Measurements from ENCODE around the gene ARSI. TPM values are rescaled to one million over a fixed set of nuclear protein-coding genes. Genes with fewer than 3 reads are reported as not detected.
A peak's percentile ranks its signal among the peaks of the same experiment; 100 is the strongest.

The ARSI gene
- total and polyA plus RNA-seq, 8 donors = 0.14 to 0.87 (median 0.24) TPM; not detected in 3

DNA sequence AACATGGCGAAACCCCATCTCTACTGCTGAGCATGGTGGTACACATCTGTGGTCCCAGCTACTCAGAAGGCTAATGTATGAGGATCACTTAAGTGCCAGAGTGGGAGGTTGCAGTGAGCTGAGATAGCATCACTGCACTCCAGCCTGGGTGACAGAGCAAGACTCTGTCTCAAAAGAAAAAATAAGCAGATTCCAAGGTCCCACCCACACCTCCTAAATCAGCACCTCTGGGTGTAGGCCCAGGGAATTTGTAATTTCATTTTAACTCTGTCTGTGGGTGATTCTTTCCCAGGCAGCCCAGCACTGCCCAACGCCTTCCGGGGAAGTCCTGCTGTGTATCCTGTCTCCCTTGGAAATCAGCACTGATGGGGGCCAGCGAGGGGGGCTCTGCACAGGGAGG, 25.7 kb downstream of the ARSI start:
- TF ChIP-seq, protein P1, sequence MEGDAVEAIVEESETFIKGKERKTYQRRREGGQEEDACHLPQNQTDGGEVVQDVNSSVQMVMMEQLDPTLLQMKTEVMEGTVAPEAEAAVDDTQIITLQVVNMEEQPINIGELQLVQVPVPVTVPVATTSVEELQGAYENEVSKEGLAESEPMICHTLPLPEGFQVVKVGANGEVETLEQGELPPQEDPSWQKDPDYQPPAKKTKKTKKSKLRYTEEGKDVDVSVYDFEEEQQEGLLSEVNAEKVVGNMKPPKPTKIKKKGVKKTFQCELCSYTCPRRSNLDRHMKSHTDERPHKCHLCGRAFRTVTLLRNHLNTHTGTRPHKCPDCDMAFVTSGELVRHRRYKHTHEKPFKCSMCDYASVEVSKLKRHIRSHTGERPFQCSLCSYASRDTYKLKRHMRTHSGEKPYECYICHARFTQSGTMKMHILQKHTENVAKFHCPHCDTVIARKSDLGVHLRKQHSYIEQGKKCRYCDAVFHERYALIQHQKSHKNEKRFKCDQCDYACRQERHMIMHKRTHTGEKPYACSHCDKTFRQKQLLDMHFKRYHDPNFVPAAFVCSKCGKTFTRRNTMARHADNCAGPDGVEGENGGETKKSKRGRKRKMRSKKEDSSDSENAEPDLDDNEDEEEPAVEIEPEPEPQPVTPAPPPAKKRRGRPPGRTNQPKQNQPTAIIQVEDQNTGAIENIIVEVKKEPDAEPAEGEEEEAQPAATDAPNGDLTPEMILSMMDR (IDR thresholded peaks at IDR 0.05) = no peak
- no peak overlapping the region for H3K4me3 ChIP-seq
- no peaks in the 10 kb centered on the region for H3K36me3 ChIP-seq
- FAIRE-seq (no peak), ATAC-seq (no peak), DNase-seq (no peak)
- intact Hi-C loops (cut with DNase I) = loop anchor here in 1 of 3 donors (10.0 kb wide), 1 partner anchor 158 kb away; no protein-coding TSS in a partner anchor
- 80 to 84% methylated on average over 4 of the region's 4 CpGs for WGBS, 2 donors
- H3K4me1 ChIP-seq = no peaks in the 10 kb centered on the region
- H3K27ac ChIP-seq = no peak overlapping the region
- H3K9me3 ChIP-seq = no peaks in the 10 kb centered on the region
- no peaks in the 10 kb centered on the region for H3K27me3 ChIP-seq

DNA sequence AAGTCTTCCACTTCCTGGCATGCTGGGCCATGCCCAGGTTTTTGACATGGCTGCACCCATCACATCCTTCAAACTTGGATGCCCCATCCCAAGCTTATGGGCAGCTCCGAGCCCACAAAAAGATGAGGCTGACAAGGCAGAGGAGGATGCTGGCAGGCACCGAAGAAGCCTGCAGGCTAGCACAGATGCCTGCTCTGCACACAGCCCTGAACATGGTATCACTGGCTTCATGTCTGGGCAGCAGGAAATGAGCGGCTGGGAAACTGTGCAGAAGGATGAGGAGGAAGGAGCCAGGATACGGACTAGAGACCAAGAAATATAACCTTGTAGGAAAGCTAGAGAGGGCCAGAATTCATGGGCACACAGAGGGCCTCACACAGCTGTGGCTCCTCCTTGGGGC, 27.9 kb downstream of the ARSI start:
- Histone ChIP-seq H3K9me3 (no peaks in the 10 kb centered on the region), H3K36me3 (no peaks in the 10 kb centered on the region), H3K4me1 (peaks cover 5 to 9% (median 6%) of the 10 kb centered on the region in 3 donors), H3K27ac (no peak overlapping the region), H3K4me3 (no peak overlapping the region), H3K27me3 (no peaks in the 10 kb centered on the region)
- intact Hi-C loops (cut with DNase I) = loop anchor here in 1 of 3 donors (10.0 kb wide), 1 partner anchor 160 kb away; no protein-coding TSS in a partner anchor
- ATAC-seq (no peak), FAIRE-seq (no peak), DNase-seq (no peak)
- TF ChIP-seq, protein P1 (IDR thresholded peaks at IDR 0.05) = no peak
- 79 to 85% methylated on average over 4 of the region's 4 CpGs for WGBS, 2 donors

DNA sequence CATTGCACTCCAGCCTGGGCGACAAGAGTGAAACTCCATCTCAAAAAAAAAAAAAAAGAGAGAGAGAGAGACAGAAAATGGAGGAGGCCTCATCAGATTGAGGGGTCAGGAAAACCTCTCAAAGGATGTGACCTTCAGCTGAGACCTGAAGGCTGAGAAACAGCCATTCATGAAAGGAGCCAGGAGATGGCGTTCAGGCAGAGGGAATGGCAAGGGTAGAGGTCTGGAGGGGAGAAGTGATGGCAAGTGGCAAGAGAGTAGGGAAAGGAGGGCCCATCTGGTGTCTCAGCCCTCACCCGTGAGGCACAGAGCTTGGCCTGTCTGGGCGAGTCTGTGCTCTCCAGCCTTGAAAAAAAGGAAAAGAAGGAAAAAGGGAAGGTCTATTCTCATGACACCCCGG, 30.2 kb downstream of the ARSI start:
- ATAC-seq (peak in 3 of 4 donors; percentile 47 to 50 (median 48)), DNase-seq (no peak), FAIRE-seq (no peak)
- peaks cover 8 to 18% (median 15%) of the 10 kb centered on the region in 3 donors for H3K4me1 ChIP-seq
- intact Hi-C loops (cut with DNase I) = loop anchor here in 1 of 3 donors (10.0 kb wide), 1 partner anchor 162 kb away; no protein-coding TSS in a partner anchor
- TF ChIP-seq, protein P1 (IDR thresholded peaks at IDR 0.05) = no peak
- H3K27ac ChIP-seq = no peak overlapping the region
- no peaks in the 10 kb centered on the region for H3K9me3 ChIP-seq
- 70 to 81% methylated on average over 5 of the region's 5 CpGs for WGBS, 2 donors
- no peaks in the 10 kb centered on the region for H3K36me3 ChIP-seq
- H3K4me3 ChIP-seq = no peak overlapping the region
- no peaks in the 10 kb centered on the region for H3K27me3 ChIP-seq

DNA sequence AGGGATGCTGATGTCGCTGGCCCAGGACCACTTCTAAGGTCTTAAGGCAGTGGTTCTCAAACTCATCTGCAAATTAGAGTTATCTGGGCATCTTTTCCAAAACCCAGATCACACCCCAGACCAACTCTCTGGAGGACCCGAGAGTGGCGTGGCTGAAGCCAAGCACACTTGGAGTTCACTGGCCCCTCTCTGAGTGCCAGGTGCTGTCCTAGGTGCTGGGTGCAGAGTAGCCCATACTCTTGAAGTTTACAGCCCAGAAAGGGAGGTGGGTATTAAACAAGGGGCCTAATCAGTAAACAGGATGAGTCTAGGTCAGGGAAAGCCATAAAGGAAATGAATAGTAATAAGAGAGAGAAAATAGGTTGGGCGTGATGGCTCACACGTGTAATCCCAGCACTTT, 30.8 kb downstream of the ARSI start:
- FAIRE-seq = no peak
- 83 to 84% methylated on average over 5 of the region's 5 CpGs for WGBS, 2 donors
- no peak for ATAC-seq

DNA sequence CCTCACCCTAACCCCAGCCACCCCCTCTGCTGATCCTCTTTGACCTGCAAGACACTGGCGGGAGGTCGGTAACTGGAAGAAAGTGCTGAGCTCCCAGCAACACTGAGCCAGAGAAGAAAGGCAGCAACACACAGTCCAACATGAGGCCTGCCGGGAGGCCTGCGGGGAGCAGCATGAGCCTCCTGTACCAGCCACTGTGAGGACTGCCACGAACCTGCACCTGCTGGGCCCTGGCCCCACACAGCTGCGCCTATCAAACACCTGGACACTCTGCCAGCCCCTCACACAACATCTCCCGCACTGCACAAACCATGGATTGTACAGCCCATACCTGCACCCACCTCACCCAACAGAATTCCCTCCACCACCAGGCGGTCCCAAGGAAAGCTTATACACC, 31.4 kb downstream of the ARSI start:
- Histone ChIP-seq H3K36me3 (no peaks in the 10 kb centered on the region), H3K4me1 (peaks cover 19 to 30% (median 28%) of the 10 kb centered on the region in 3 donors), H3K4me3 (no peak overlapping the region), H3K27me3 (no peaks in the 10 kb centered on the region), H3K9me3 (no peaks in the 10 kb centered on the region), H3K27ac (peak overlapping the region in 1 of 4 donors; percentile 7)
- intact Hi-C loops (cut with DNase I) = loop anchor here in 1 of 3 donors (10.0 kb wide), 1 partner anchor 164 kb away; no protein-coding TSS in a partner anchor
- TF ChIP-seq, protein P1 (IDR thresholded peaks at IDR 0.05) = no peak
- ATAC-seq = peak in 1 of 4 donors; percentile 4
- WGBS, 2 donors = 78 to 84% methylated on average over 8 of the region's 8 CpGs
- DNase-seq = no peak
- FAIRE-seq = no peak

More for the DNA sequence above, 30.8 kb downstream of the ARSI start:
- Histone ChIP-seq H3K27ac (no peak overlapping the region), H3K27me3 (no peaks in the 10 kb centered on the region), H3K36me3 (no peaks in the 10 kb centered on the region), H3K9me3 (no peaks in the 10 kb centered on the region), H3K4me3 (no peak overlapping the region), H3K4me1 (peaks cover 13 to 24% (median 21%) of the 10 kb centered on the region in 3 donors)
- no peak for DNase-seq
- intact Hi-C loops (cut with DNase I) = loop anchor here in 1 of 3 donors (10.0 kb wide), 1 partner anchor 163 kb away; no protein-coding TSS in a partner anchor
- TF ChIP-seq, protein P1 (IDR thresholded peaks at IDR 0.05) = no peak

All from pancreas (tissue), 10 donors.